ENCODE results near the gene NOM1.

DNA sequence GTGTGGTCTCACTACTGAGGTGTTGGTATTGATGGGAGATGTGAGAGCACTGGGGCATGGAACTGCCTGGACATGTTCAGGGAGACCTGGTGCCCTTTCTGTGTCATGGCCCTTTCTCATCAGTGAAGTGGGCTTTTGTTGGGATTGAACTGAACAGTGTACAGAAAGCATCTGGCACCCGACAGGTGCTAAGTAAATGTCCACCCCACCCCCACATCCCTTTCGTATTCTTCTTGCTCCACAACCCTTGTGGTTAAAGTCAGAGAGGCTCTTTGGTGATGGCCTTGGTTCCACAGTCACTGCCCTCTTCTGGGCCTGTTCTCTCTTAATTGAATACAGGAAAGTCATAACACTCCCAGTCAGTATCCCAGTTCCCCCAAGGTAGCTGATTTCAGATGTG is 5.4 kb downstream of the NOM1 start:
- no peak for TF ChIP-seq CTCF (conservative IDR thresholded peaks at IDR 0.05)
- no peak for TF ChIP-seq ZFX (IDR thresholded peaks at IDR 0.05)

All from C4-2B (cell line).